ENCODE results near the gene TM9SF4. TPM values are rescaled to one million over a fixed set of nuclear protein-coding genes. Genes with fewer than 3 reads are reported as not detected.

The TM9SF4 gene
- total RNA-seq, 2 donors from 2014 or later: 76.7 to 79.9 TPM

GRCh38 chr20:32205843-32206759 lies 96.6 kb downstream of the TM9SF4 start:
- Histone ChIP-seq H3K4me1 (peaks cover 22% of the 10 kb centered on the region), H3K4me3 (peak overlapping the region; percentile 96), H3K9ac (ENCODE audit: low read depth in 2 of 2, low read length in 2 of 2) (peak overlapping the region; percentile 96 to 98), H3K27ac (peak overlapping the region; percentile 86), H3K9me3 (no peaks in the 10 kb centered on the region), H3K36me3 (peaks cover 5% of the 10 kb centered on the region), H3K27me3 (no peaks in the 10 kb centered on the region)
- intact Hi-C loops (cut with DNase I): loop anchor here (10.0 kb wide), 1 partner anchor 279 kb away; no protein-coding TSS in a partner anchor
- TF ChIP-seq, protein P1, sequence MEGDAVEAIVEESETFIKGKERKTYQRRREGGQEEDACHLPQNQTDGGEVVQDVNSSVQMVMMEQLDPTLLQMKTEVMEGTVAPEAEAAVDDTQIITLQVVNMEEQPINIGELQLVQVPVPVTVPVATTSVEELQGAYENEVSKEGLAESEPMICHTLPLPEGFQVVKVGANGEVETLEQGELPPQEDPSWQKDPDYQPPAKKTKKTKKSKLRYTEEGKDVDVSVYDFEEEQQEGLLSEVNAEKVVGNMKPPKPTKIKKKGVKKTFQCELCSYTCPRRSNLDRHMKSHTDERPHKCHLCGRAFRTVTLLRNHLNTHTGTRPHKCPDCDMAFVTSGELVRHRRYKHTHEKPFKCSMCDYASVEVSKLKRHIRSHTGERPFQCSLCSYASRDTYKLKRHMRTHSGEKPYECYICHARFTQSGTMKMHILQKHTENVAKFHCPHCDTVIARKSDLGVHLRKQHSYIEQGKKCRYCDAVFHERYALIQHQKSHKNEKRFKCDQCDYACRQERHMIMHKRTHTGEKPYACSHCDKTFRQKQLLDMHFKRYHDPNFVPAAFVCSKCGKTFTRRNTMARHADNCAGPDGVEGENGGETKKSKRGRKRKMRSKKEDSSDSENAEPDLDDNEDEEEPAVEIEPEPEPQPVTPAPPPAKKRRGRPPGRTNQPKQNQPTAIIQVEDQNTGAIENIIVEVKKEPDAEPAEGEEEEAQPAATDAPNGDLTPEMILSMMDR (IDR thresholded peaks at IDR 0.05): no peak
- no peak for DNase-seq

- DNase-seq: no peak
- Histone ChIP-seq H3K4me3 (peak overlapping the region; percentile 96), H3K36me3 (no peaks in the 10 kb centered on the region), H3K27ac (peak overlapping the region; percentile 86), H3K4me1 (peaks cover 22% of the 10 kb centered on the region), H3K9ac (ENCODE audit: low read depth in 2 of 2, low read length in 2 of 2) (peak overlapping the region; percentile 96 to 98), H3K9me3 (no peaks in the 10 kb centered on the region), H3K27me3 (no peaks in the 10 kb centered on the region)
- intact Hi-C loops (cut with DNase I): loop anchor here (10.0 kb wide), 1 partner anchor 278 kb away; no protein-coding TSS in a partner anchor
- TF ChIP-seq, protein P1 (IDR thresholded peaks at IDR 0.05): no peak
Measured at GRCh38 chr20:32206760-32207625, 97.5 kb downstream of the TM9SF4 start.

GRCh38 chr20:32207626-32208498 lies 98.3 kb downstream of the TM9SF4 start, which contains the start of the genes PLAGL2 and POFUT1:
TSS of gene PLAGL2 (minus strand) at chr20:32207743. CDS start at chr20:32202178, 5,565 bp downstream.
TSS of gene POFUT1 (plus strand) at chr20:32207880. CDS start at chr20:32207942, 62 bp downstream.
- Histone ChIP-seq H3K9ac (ENCODE audit: low read depth in 2 of 2, low read length in 2 of 2) (peak within 1 kb of the TSS; percentile 98 to 99), H3K27me3 (no peaks in the 10 kb centered on the region), H3K4me1 (peaks cover 22% of the 10 kb centered on the region), H3K4me3 (peak within 1 kb of the TSS; percentile 96), H3K9me3 (no peaks in the 10 kb centered on the region), H3K27ac (peak within 1 kb of the TSS; percentile 86), H3K36me3 (no peaks in the 10 kb centered on the region)
- TF ChIP-seq, protein P1 (IDR thresholded peaks at IDR 0.05): no peak
- peak; percentile 92 for DNase-seq
- intact Hi-C loops (cut with DNase I): loop anchor here (10.0 kb wide), 1 partner anchor 277 kb away; no protein-coding TSS in a partner anchor

GRCh38 chr20:32208499-32209154 lies 99.1 kb downstream of the TM9SF4 start:
- intact Hi-C loops (cut with DNase I): loop anchor here (10.0 kb wide), 1 partner anchor 276 kb away; no protein-coding TSS in a partner anchor
- H3K27me3 ChIP-seq: no peaks in the 10 kb centered on the region
- H3K9me3 ChIP-seq: no peaks in the 10 kb centered on the region
- H3K4me1 ChIP-seq: peaks cover 20% of the 10 kb centered on the region
- DNase-seq: no peak
- no peaks in the 10 kb centered on the region for H3K36me3 ChIP-seq
- H3K9ac ChIP-seq (ENCODE audit: low read depth in 2 of 2, low read length in 2 of 2): peak overlapping the region; percentile 91 to 99
- H3K4me3 ChIP-seq: peak overlapping the region; percentile 96
- no peak overlapping the region for H3K27ac ChIP-seq
- TF ChIP-seq, protein P1 (IDR thresholded peaks at IDR 0.05): no peak

Data from colonic mucosa (tissue), 4 donors.